Stimulated activated CD8-positive, alpha-beta memory T cell treated with anti-CD3 and anti-CD28 coated beads, Interleukin-7, amount 100 ng/mL, for 48 hours (primary cell): ENCODE results near the gene BANF2.
"Not testable (repeated sequence)": the region's sequence is repeated elsewhere in the genome, so short reads cannot be mapped to it uniquely, and the experiment has no call there.

ENCODE experiments used
- DNase-seq, 2 donors: peaks; one replicate each; pipeline ENCODE4 v3.0.0-alpha.2; 2020; ENCODE audit warnings: low read depth in 1 of 2; ENCODE audit errors: extremely low read depth in 1 of 2

The BANF2 gene

DNA sequence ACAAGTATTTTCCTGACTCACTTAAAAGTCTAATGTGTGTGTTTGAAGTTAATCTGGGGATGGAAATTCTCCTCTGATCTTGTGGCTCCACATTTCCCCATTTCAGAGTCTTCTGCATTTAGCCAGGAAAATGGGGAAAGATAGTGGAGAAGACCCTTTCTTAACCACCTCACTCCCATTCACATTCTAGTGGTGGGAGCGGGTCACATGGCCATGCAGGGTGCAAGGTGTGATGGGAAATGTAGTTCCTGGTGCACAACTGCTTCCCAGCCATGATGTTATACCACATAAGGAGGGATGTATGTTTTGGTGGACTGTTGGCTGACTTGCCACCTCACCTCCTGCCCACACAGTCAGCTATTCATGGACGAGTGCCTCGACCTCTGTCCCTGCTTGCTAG, 61.8 kb downstream of the BANF2 start:
- DNase-seq: no peak

GRCh38 chr20:17762243-17762872, 62.6 kb downstream of the BANF2 start:
- no peak for DNase-seq

DNA sequence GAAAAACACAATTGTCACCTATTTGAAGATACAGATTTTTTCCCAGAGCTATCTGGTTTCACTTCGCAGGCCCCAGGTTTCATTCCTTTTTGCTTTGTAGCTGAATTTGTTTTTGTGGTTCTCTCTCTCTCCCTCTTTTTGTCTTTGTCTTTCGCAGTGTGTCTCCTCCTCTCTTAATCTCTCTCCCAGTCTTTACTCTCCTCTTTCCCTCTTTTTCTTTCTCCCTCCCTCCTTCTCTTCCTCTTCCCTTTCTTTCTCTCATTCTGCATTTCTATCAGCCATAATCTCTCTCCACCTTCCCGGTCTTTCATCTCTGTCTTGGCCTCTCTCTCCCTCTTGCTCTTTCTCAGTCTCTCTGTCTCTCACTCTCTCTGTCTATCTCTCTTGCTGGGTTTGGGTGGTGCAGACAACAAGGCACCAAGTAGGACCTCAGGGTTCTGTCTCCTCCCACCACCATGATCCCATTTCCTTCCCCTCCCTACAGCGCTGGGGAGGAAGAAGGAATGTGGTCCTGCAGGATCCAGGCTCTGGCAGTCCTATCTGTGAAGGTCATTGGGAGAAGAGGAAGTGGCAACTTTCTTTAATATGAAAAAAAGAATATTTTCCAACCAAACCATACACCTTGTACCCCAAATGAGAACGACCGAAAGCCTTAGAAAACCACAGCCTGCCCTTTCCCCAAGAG, 63.2 kb downstream of the BANF2 start:
- DNase-seq: no peak

GRCh38 chr20:17765017-17765416, 65.3 kb downstream of the BANF2 start:
- no peak for DNase-seq

DNA sequence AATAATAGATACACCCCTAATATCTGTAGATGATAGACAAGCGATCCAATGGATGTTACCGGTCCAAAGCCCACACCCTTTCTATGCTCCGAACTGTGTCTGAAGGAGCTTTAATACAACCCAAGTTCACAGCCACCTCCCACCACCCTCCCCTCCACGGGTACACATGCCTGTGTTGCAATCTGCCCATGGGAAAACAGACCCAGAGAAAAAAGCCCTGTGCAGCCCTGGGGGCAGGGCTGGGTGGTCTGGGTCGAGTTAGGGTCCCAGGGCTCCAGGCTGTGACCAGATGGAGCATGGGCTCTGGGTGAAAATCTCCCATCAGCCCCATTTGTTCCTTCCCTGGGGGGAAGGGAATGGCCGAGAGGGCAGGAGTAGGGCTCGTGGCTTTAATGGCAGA, 65.8 kb downstream of the BANF2 start:
- no peak for DNase-seq

- DNase-seq: no peak
Observed at GRCh38 chr20:17766226-17766625, 66.5 kb downstream of the BANF2 start.

DNA sequence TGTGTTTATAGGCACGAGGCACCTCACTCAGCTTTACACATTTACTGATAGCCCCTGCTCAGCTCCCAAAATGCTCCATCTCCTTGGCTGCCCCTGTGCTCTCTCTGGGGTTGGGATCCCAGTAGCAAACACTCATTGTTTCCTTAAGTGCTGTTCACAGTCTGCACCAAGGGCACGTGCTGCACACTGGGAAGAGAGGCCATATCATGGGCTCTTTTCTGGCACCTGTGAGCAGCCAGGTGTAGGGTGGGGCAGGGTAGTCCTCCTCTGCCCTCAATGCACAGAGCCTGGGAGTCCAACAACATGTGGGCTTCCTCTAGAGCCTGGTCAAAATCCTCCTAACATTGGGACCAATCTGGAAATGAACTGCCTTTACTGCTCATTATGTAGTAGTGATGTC, 67.9 kb downstream of the BANF2 start:
- no peak for DNase-seq

DNA sequence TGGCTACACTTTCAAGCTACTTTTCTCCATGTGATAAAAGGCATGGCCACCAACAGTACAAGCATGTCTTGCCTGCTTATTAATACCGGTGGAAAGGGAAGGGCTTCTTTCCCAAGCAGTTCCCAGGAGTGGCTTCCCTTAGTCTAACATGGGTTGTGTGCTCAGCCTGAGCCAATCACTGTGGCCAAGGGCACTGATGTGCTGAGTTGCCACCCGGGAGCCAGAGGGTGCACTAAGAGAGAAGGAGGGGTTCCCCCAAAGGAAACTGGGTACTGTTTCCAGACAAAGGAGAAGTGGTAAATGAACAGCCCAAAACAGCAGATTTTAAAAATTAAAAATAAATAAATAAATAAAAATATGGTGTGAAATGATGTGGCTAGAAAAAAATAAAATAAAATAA, 68.5 kb downstream of the BANF2 start:
- no peak for DNase-seq

DNA sequence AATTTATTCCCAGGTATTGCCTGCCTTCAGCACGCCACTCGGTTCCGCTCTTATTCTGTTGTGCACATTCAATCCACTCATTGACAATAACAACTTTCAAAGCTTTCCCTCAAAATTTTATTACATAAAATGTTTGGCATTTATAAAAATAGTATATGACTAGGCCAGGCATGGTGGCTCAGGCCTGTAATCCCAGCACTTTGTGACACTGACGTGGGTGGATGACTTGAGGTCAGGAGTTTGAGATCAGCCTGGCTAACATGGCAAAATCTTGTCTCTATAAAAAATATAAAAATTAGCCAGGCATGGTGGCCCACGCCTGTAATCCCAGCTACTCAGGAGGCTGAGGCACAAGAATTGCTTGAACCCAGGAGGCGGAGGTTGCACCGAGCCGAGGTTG, 70.0 kb downstream of the BANF2 start:
- not testable (repeated sequence) for DNase-seq

GRCh38 chr20:17771206-17772004, 71.6 kb downstream of the BANF2 start:
- no peak for DNase-seq

DNA sequence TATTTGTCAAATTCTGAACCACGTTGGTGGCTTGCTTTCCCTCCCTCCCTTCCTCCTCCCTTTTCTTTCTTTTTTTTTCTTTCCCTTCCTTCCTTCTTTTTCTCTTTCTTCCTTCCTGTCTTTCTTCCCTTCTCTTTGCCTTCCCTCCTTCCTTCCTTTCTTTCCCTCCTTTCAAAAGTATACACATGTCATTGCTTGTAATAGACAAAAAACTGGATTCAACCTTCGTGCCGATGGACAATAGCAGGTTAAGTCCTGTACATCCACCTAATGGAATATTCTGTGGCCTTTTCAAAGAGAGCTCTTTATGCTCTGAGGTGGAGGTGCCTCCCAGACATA, 72.2 kb downstream of the BANF2 start:
- no peak for DNase-seq

- no peak for DNase-seq
Observed at GRCh38 chr20:17773619-17774018, 73.9 kb downstream of the BANF2 start.

DNA sequence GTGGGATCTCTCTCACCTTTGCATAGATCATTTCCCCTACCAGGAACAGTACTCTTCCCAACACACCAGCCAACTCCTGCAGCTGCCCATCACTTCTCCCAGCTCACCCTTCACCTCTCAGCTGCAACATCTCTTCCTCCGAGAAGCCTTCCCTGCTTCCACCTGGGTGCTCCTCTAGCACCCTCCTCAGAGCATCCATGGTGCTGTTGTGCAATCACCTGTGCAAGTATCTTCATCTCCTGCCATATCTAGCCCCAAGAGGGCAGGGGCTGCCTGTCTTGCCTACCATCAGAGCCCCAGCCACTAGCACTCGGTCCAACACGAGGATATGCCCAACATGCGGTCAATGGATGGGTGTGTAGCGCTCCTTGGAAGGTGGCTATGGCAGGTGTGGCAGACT, 75.8 kb downstream of the BANF2 start:
- no peak for DNase-seq

DNA sequence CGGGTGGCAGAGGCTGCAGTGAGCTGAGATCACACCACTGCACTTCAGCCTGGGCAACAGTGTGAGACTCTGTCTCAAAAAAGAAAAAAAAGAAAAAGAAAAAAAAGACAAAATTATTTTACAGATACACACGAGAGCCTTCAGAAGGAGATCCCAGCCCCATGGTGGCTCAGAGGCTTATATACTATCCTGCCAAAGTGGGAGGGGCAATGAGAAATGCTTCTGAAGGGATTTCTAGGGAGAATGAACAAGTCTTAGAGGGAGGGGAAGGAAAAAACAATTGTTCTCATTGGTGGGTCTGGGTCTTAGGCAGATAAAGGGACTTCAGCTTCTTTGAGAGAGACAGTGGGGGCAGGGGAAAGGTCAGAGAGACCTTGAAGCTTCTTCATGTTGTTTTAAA, 76.8 kb downstream of the BANF2 start:
- DNase-seq: no peak

- DNase-seq: not testable (repeated sequence)
Observed at GRCh38 chr20:17779011-17779410, 79.2 kb downstream of the BANF2 start.

GRCh38 chr20:17782768-17783167, 83.0 kb downstream of the BANF2 start:
- DNase-seq: no peak

GRCh38 chr20:17783671-17784070, 83.9 kb downstream of the BANF2 start:
- DNase-seq: no peak

DNA sequence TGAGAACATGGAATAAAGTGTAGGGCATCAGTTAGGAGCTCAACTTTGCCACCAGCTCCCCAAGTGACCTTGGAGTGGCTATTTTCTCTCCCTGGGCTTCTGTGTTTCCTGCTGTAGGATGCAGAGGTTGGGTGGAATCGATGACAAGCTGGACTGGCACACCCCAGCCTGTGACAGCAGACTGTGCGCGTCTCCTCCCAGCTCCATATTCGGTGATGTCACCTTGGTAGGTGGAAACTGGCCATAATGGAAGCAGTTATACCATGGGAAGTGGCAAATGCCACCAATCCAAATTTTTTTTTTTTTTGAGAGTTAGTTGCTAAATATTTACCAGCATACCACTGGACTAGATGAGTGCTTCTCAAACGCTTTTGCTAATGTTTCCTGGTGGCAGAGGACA, 85.2 kb downstream of the BANF2 start:
- no peak for DNase-seq
